Activated CD8-positive, alpha-beta T cell treated with anti-CD3 and anti-CD28 coated beads for 36 hours (primary cell): ENCODE measurements around the gene SPACA9. TPM values are rescaled to one million over a fixed set of nuclear protein-coding genes. Genes with fewer than 3 reads are reported as not detected.
A peak's percentile ranks its signal among the peaks of the same experiment; 100 is the strongest.

Experiments used
- ATAC-seq: fragments of 200-7000 bp; cut with Tn5 transposase; one replicate; pipeline ENCODE4 v1.10.0; 2021; ENCODE audit warnings: mild to moderate bottlenecking, moderate library complexity
- CTCF ChIA-PET: fragments of 350-600 bp; sonication (Branson Sonifier 250); formaldehyde crosslinking; loops from one replicate; lab custom pipeline; 2021; ENCODE audit warnings: antibody characterized with exemption; lab: Charles Lee
- POLR2A ChIA-PET: fragments of 350-600 bp; sonication (Branson Sonifier 250); formaldehyde crosslinking; loops from one replicate; lab custom pipeline; 2021; ENCODE audit warnings: antibody characterized with exemption; lab: Charles Lee
- DNase-seq: peaks from one replicate; pipeline ENCODE4 v3.0.0-alpha.2; 2020
- H3K27ac Mint-ChIP-seq: one replicate; pipeline ENCODE4 v1.8.0; 2021; ENCODE audit warnings: mild to moderate bottlenecking, mixed read lengths
- H3K27me3 Mint-ChIP-seq: one replicate; pipeline ENCODE4 v1.8.0; 2021; ENCODE audit warnings: mixed read lengths
- H3K36me3 Mint-ChIP-seq: one replicate; pipeline ENCODE4 v1.8.0; 2021; ENCODE audit warnings: low read depth, mixed read lengths
- H3K4me1 Mint-ChIP-seq: one replicate; pipeline ENCODE4 v1.8.0; 2021; ENCODE audit warnings: low read depth, mixed read lengths
- H3K4me3 Mint-ChIP-seq: one replicate; pipeline ENCODE4 v1.8.0; 2021; ENCODE audit warnings: mild to moderate bottlenecking, moderate library complexity, mixed read lengths
- H3K9me3 Mint-ChIP-seq: one replicate; pipeline ENCODE4 v1.8.0; 2021; ENCODE audit warnings: mixed read lengths
- intact Hi-C: fragments of 100-400 bp; cut with micrococcal nuclease; formaldehyde crosslinking; loops from one replicate; pipeline ENCODE4 v1.10.0; 2022
- total RNA-seq, 2 experiments: library from RNA; stranded (reverse); gene quantifications; one replicate each; pipeline ENCODE4 v1.2.3, GENCODE V29; 2021
- TF ChIP-seq, protein P1 (sequence below): fragments of 200-600 bp; IDR thresholded peaks from one replicate; pipeline ENCODE4 v1.8.0; 2022; ENCODE audit warnings: antibody characterized with exemption, mild to moderate bottlenecking

SPACA9 gene
- total RNA-seq, 2 experiments from 2014 or later, result 1.9 to 3.2 TPM

GRCh38 chr9:132861666-132862065 lies 17.0 kb upstream of the SPACA9 start:
- H3K27me3 Mint-ChIP-seq, result peaks cover 2% of the 10 kb centered on the region
- DNase-seq (no peak), ATAC-seq (no peak)
- H3K4me1 Mint-ChIP-seq, result peaks cover 16% of the 10 kb centered on the region
- H3K4me3 Mint-ChIP-seq, result no peak overlapping the region
- H3K27ac Mint-ChIP-seq, result no peak overlapping the region
- TF ChIP-seq, protein P1, sequence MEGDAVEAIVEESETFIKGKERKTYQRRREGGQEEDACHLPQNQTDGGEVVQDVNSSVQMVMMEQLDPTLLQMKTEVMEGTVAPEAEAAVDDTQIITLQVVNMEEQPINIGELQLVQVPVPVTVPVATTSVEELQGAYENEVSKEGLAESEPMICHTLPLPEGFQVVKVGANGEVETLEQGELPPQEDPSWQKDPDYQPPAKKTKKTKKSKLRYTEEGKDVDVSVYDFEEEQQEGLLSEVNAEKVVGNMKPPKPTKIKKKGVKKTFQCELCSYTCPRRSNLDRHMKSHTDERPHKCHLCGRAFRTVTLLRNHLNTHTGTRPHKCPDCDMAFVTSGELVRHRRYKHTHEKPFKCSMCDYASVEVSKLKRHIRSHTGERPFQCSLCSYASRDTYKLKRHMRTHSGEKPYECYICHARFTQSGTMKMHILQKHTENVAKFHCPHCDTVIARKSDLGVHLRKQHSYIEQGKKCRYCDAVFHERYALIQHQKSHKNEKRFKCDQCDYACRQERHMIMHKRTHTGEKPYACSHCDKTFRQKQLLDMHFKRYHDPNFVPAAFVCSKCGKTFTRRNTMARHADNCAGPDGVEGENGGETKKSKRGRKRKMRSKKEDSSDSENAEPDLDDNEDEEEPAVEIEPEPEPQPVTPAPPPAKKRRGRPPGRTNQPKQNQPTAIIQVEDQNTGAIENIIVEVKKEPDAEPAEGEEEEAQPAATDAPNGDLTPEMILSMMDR, result no peak
- ChIA-PET CTCF (interaction anchor here (0.7 to 1.3 kb wide), 2 partner anchors 12 to 40 kb away, joined by 3 to 4 read pairs; no protein-coding TSS in a partner anchor), POLR2A (no interaction called here)
- intact Hi-C loops, result no loop called here
- no peaks in the 10 kb centered on the region for H3K9me3 Mint-ChIP-seq
- no peaks in the 10 kb centered on the region for H3K36me3 Mint-ChIP-seq

DNA sequence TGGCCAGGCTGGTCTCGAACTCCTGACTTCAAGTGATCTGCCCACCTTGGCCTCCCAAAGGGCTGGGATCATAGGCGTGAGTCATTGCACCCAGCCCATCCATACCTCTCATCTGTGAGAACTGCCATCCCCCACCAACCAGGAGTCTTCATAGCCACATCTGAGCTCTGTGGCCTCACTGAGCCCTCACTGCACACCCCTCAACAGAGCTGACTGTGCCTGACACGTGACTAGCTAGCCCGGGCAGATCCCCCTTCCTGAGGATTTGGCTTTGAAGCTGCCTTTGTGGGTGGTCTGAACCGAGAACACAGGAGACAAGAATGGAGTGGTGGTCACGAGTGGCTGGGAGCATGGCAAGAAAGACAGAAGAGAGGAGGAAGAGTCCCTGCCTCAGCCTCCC lies 16.2 kb upstream of the SPACA9 start:
- no peak overlapping the region for H3K4me3 Mint-ChIP-seq
- ChIA-PET POLR2A (interaction anchor here (0.8 to 1.4 kb wide), 2 partner anchors 13 to 15 kb away, joined by 3 to 4 read pairs; no protein-coding TSS in a partner anchor), CTCF (no interaction called here)
- H3K27me3 Mint-ChIP-seq, result peaks cover 2% of the 10 kb centered on the region
- intact Hi-C loops, result no loop called here
- peaks cover 16% of the 10 kb centered on the region for H3K4me1 Mint-ChIP-seq
- H3K27ac Mint-ChIP-seq, result peak overlapping the region; percentile 31
- DNase-seq (peak; percentile 65), ATAC-seq (peak; percentile 94)
- H3K36me3 Mint-ChIP-seq, result no peaks in the 10 kb centered on the region
- TF ChIP-seq, protein P1, result no peak
- H3K9me3 Mint-ChIP-seq, result no peaks in the 10 kb centered on the region

DNA sequence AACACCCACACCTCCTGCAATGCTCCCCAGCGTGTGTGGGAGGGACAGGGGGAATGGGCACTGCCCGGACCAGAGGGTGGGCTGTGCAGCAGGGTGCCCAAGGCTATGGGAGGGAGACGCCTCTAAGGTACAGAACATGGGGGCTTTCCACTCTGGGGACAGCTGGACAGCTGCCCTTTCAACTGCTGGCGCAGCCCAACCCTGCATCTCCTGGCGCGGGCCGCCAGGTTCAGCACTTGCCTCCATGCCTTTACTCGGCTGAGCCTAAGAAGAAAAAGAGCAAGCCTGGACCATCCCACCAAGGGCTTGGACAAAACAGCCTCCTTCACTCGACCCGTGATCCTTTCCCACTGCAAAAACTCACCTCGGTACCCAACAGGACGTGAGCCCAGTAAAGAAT lies 15.6 kb upstream of the SPACA9 start:
- TF ChIP-seq, protein P1, result no peak
- DNase-seq (no peak), ATAC-seq (no peak)
- Mint-ChIP-seq H3K36me3 (no peaks in the 10 kb centered on the region), H3K9me3 (no peaks in the 10 kb centered on the region), H3K27ac (no peak overlapping the region), H3K4me3 (no peak overlapping the region), H3K27me3 (peaks cover 2% of the 10 kb centered on the region), H3K4me1 (peaks cover 16% of the 10 kb centered on the region)
- intact Hi-C loops, result no loop called here
- ChIA-PET CTCF (no interaction called here), POLR2A (interaction anchor here (1.4 kb wide), 1 partner anchor 14 kb away, joined by 4 read pairs; no protein-coding TSS in a partner anchor)

DNA sequence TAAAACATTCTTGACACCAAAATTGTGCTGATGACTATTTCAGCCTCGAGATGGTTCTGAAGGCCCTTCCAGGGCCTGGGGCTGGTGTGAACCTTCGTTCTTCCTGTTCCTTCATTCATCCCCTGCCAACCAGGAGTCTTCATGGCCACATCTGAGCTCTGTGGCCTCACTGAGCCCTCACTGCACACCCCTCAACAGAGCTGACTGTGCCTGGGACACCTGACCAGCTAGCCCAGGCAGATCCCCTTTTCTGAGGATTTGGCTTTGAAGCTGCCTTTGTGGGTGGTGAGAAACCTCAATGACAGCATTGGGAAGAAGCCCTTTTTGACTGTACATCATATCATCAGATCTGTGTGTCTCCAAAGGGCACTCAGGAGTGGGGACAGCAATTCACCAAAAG lies 14.4 kb upstream of the SPACA9 start:
- CTCF ChIA-PET, result interaction anchor here (1.0 kb wide), 1 partner anchor 36 kb away, joined by 3 read pairs; no protein-coding TSS in a partner anchor
- H3K36me3 Mint-ChIP-seq, result no peaks in the 10 kb centered on the region
- ATAC-seq (peak; percentile 66), DNase-seq (peak; percentile 37)
- H3K4me1 Mint-ChIP-seq, result peaks cover 16% of the 10 kb centered on the region
- H3K9me3 Mint-ChIP-seq, result no peaks in the 10 kb centered on the region
- TF ChIP-seq, protein P1, result no peak
- H3K4me3 Mint-ChIP-seq, result no peak overlapping the region
- peak overlapping the region; percentile 44 for H3K27ac Mint-ChIP-seq
- no peaks in the 10 kb centered on the region for H3K27me3 Mint-ChIP-seq
- intact Hi-C loops, result no loop called here
- POLR2A ChIA-PET, result interaction anchor here (0.8 to 1.1 kb wide), 4 partner anchors 9 to 39 kb away, joined by 3 to 4 read pairs (median 3); no protein-coding TSS in a partner anchor

DNA sequence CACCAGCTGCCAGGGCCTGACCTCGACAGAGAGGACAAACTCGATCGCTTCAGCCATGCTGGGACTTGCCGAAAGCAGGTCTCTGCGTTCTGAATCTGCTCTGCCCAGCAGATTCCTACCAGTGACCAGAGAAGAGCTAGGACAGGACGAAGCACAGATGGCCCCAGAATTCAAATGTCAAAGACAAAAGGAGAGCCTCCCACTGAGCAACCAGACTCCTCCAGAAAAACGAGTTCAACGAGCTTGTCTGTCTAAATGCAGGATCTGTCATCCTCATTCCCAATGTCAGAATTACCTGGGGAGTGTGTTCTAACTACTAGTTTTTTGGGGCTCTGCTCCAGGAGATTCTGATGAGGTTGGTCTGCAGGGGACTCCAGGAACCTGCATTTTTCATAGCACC lies 14.0 kb upstream of the SPACA9 start:
- Mint-ChIP-seq H3K4me1 (peaks cover 16% of the 10 kb centered on the region), H3K36me3 (no peaks in the 10 kb centered on the region), H3K27ac (no peak overlapping the region), H3K4me3 (no peak overlapping the region), H3K27me3 (no peaks in the 10 kb centered on the region), H3K9me3 (no peaks in the 10 kb centered on the region)
- POLR2A ChIA-PET, result interaction anchor here (0.8 to 1.1 kb wide), 4 partner anchors 9 to 39 kb away, joined by 3 to 4 read pairs (median 3); no protein-coding TSS in a partner anchor
- TF ChIP-seq, protein P1, result no peak
- intact Hi-C loops, result no loop called here
- CTCF ChIA-PET, result interaction anchor here (0.6 to 1.0 kb wide), 2 partner anchors 36 to 773 kb away, joined by 3 to 4 read pairs; no protein-coding TSS in a partner anchor
- ATAC-seq (no peak), DNase-seq (no peak)
